Trophoblast cell (in vitro differentiated cells and primary cell): ENCODE results near the gene C20orf204.

Source experiments
- DNase-seq, 2 donors: peaks; one replicate each; pipeline ENCODE4 v3.0.0-alpha.2; 2016
- H2AFZ ChIP-seq: 2 replicates; pipeline ENCODE4 v1.6.1; 2013; ENCODE audit warnings: low read length, moderate library complexity, mild to moderate bottlenecking; ENCODE audit not compliant: insufficient read depth, poor library complexity
- H2AK5ac ChIP-seq: 2 replicates; pipeline ENCODE4 v1.6.1; 2013; ENCODE audit warnings: mild to moderate bottlenecking, low read length
- H2BK120ac ChIP-seq: 2 replicates; pipeline ENCODE4 v1.6.1; 2013; ENCODE audit warnings: low read length, mild to moderate bottlenecking, moderate library complexity; ENCODE audit not compliant: insufficient read depth, poor library complexity
- H2BK12ac ChIP-seq: 2 replicates; pipeline ENCODE4 v1.6.1; 2013; ENCODE audit warnings: mild to moderate bottlenecking, low read length, moderate library complexity
- H2BK5ac ChIP-seq: 2 replicates; pipeline ENCODE4 v1.6.1; 2013; ENCODE audit warnings: low read length, low read depth, moderate library complexity, mild to moderate bottlenecking; ENCODE audit not compliant: poor library complexity
- H3K14ac ChIP-seq: 2 replicates; pipeline ENCODE4 v1.6.1; 2013; ENCODE audit warnings: mild to moderate bottlenecking, low read length
- H3K18ac ChIP-seq: 2 replicates; pipeline ENCODE4 v1.6.1; 2013; ENCODE audit warnings: mild to moderate bottlenecking, low read length
- H3K23ac ChIP-seq: 2 replicates; pipeline ENCODE4 v1.6.1; 2013; ENCODE audit warnings: low read length
- H3K27ac ChIP-seq: 2 replicates; pipeline ENCODE4 v1.5.1; 2013; ENCODE audit warnings: low read depth, mild to moderate bottlenecking, inconsistent platforms, low read length, moderate library complexity
- H3K27me3 ChIP-seq: 2 replicates; pipeline ENCODE4 v1.6.1; 2013; ENCODE audit warnings: inconsistent platforms, mild to moderate bottlenecking, low read length, moderate library complexity; ENCODE audit not compliant: insufficient read depth
- H3K36me3 ChIP-seq, 2 experiments: 1 replicate in 1 of 2; 2 replicates in 1 of 2; pipeline ENCODE4 v1.6.1; 2013; ENCODE audit warnings: low read length in 2 of 2, mild to moderate bottlenecking in 2 of 2, moderate library complexity in 1 of 2; ENCODE audit not compliant: insufficient read depth in 2 of 2, control insufficient read depth in 1 of 2
- H3K4ac ChIP-seq: 2 replicates; pipeline ENCODE4 v1.6.1; 2013; ENCODE audit warnings: low read depth, mild to moderate bottlenecking, low read length, moderate library complexity
- H3K4me1 ChIP-seq, 2 experiments: 1 replicate in 1 of 2; 2 replicates in 1 of 2; pipeline ENCODE4 v1.6.1; 2013; ENCODE audit warnings: low read length in 2 of 2, mild to moderate bottlenecking in 2 of 2, moderate library complexity in 1 of 2; ENCODE audit not compliant: insufficient read depth in 2 of 2, control insufficient read depth in 1 of 2
- H3K4me2 ChIP-seq: 2 replicates; pipeline ENCODE4 v1.6.1; 2013; ENCODE audit warnings: inconsistent platforms, mild to moderate bottlenecking, low read length, moderate library complexity
- H3K4me3 ChIP-seq: 2 replicates; pipeline ENCODE4 v1.5.1; 2013; ENCODE audit warnings: mild to moderate bottlenecking, low read depth, low read length, inconsistent platforms
- H3K79me1 ChIP-seq: one replicate; pipeline ENCODE4 v1.6.1; 2013; ENCODE audit warnings: low read length
- H3K79me2 ChIP-seq: 2 replicates; pipeline ENCODE4 v1.6.1; 2013; ENCODE audit warnings: low read length, mild to moderate bottlenecking; ENCODE audit not compliant: control insufficient read depth, insufficient read depth, poor library complexity
- H3K9ac ChIP-seq: 2 replicates; pipeline ENCODE4 v1.6.1; 2013; ENCODE audit warnings: mild to moderate bottlenecking, low read length
- H3K9me3 ChIP-seq: 2 replicates; pipeline ENCODE4 v1.6.1; 2013; ENCODE audit warnings: low read depth, mild to moderate bottlenecking, control low read depth, inconsistent platforms, low read length; ENCODE audit not compliant: insufficient read depth
- H4K12ac ChIP-seq: 2 replicates; pipeline ENCODE4 v1.6.1; 2013; ENCODE audit warnings: low read depth, mild to moderate bottlenecking, low read length, moderate library complexity
- H4K8ac ChIP-seq: 2 replicates; pipeline ENCODE4 v1.6.1; 2013; ENCODE audit warnings: low read depth, mild to moderate bottlenecking, low read length, moderate library complexity
- H4K91ac ChIP-seq: one replicate; pipeline ENCODE4 v1.6.1; 2013; ENCODE audit warnings: low read depth, mild to moderate bottlenecking, low read length, moderate library complexity
- WGBS: extraction: QIAGEN DNeasy Blood & Tissue Kit; methylation state at CpG from one replicate; pipeline ENCODE4 v1.1.7; 2013; ENCODE audit warnings: missing lambda C conversion rate; ENCODE audit not compliant: insufficient read length, insufficient coverage; ENCODE audit errors: extremely low coverage; 5-methylcytosine and 5-hydroxymethylcytosine counted together

Gene C20orf204

GRCh38 chr20:64052987-64053840, 17.2 kb downstream of the C20orf204 start:
- H3K9me3 ChIP-seq = no peaks in the 10 kb centered on the region

GRCh38 chr20:64053841-64054661, 18.1 kb downstream of the C20orf204 start:
- Histone ChIP-seq H2BK12ac (peak overlapping the region; percentile 73), H3K79me1 (peaks cover 16% of the 10 kb centered on the region), H3K18ac (peak overlapping the region; percentile 21), H4K91ac (peak overlapping the region; percentile 75), H3K4me1 (peaks cover 20 to 33% of the 10 kb centered on the region in 2 experiments), H3K4me3 (no peak overlapping the region), H3K79me2 (no peaks in the 10 kb centered on the region), H3K4me2 (no peak overlapping the region), H3K36me3 (no peaks in the 10 kb centered on the region), H2BK5ac (peak overlapping the region; percentile 3), H3K27me3 (peaks cover 20% of the 10 kb centered on the region), H3K23ac (no peak overlapping the region), H4K8ac (peak overlapping the region; percentile 50), H3K9ac (no peak overlapping the region), H4K12ac (peak overlapping the region; percentile 38), H3K14ac (peak overlapping the region; percentile 33), H2AFZ (peak overlapping the region; percentile 21), H2BK120ac (peak overlapping the region; percentile 57), H3K9me3 (no peaks in the 10 kb centered on the region), H3K4ac (no peak overlapping the region), H3K27ac (no peak overlapping the region), H2AK5ac (peak overlapping the region; percentile 60)
- no CpG with 5 or more reads among the region's 17 CpGs for WGBS
- no peak for DNase-seq

More at GRCh38 chr20:64052987-64053840, 17.2 kb downstream of the C20orf204 start:
- Histone ChIP-seq H2BK120ac (peak overlapping the region; percentile 22), H3K9ac (no peak overlapping the region), H3K27ac (no peak overlapping the region), H3K4me3 (no peak overlapping the region), H2AFZ (no peak overlapping the region), H3K4me2 (no peak overlapping the region), H2AK5ac (peak overlapping the region; percentile 32), H3K27me3 (peaks cover 27% of the 10 kb centered on the region), H3K14ac (peak overlapping the region; percentile 25), H3K4ac (no peak overlapping the region), H4K12ac (no peak overlapping the region), H3K79me1 (peaks cover 16% of the 10 kb centered on the region), H3K4me1 (peaks cover 20 to 39% of the 10 kb centered on the region in 2 experiments), H2BK12ac (peak overlapping the region; percentile 25), H4K8ac (peak overlapping the region; percentile 50), H3K36me3 (no peaks in the 10 kb centered on the region), H3K23ac (no peak overlapping the region), H2BK5ac (peak overlapping the region; percentile 3), H3K18ac (no peak overlapping the region), H4K91ac (peak overlapping the region; percentile 75), H3K79me2 (no peaks in the 10 kb centered on the region)
- no peak for DNase-seq
- WGBS = no CpG with 5 or more reads among the region's 33 CpGs

- Histone ChIP-seq H3K79me2 (no peaks in the 10 kb centered on the region), H3K4me2 (no peak overlapping the region), H2BK5ac (peak overlapping the region; percentile 61), H3K14ac (peak overlapping the region; percentile 66), H3K23ac (no peak overlapping the region), H4K8ac (peak overlapping the region; percentile 51), H3K36me3 (no peaks in the 10 kb centered on the region), H3K18ac (peak overlapping the region; percentile 56), H3K4ac (peak overlapping the region; percentile 29), H3K4me1 (peaks cover 20 to 33% of the 10 kb centered on the region in 2 experiments), H3K79me1 (peaks cover 16% of the 10 kb centered on the region), H2BK120ac (peak overlapping the region; percentile 41), H3K9ac (no peak overlapping the region), H2AFZ (no peak overlapping the region), H3K27ac (peak overlapping the region; percentile 9), H4K12ac (peak overlapping the region; percentile 39), H4K91ac (peak overlapping the region; percentile 87), H3K27me3 (peaks cover 7% of the 10 kb centered on the region), H2BK12ac (peak overlapping the region; percentile 47), H3K4me3 (no peak overlapping the region), H2AK5ac (peak overlapping the region; percentile 53), H3K9me3 (no peaks in the 10 kb centered on the region)
- no peak for DNase-seq
- WGBS = no CpG with 5 or more reads among the region's 9 CpGs
Observed at GRCh38 chr20:64055396-64055892, 19.5 kb downstream of the C20orf204 start.

- Histone ChIP-seq H3K4me2 (no peak overlapping the region), H3K79me1 (peaks cover 16% of the 10 kb centered on the region), H3K14ac (peak overlapping the region; percentile 81), H4K91ac (peak overlapping the region; percentile 87), H3K9me3 (no peaks in the 10 kb centered on the region), H3K18ac (peak overlapping the region; percentile 71), H4K12ac (peak overlapping the region; percentile 49), H3K23ac (no peak overlapping the region), H4K8ac (peak overlapping the region; percentile 61), H3K27ac (peak overlapping the region; percentile 20), H3K9ac (no peak overlapping the region), H2BK12ac (peak overlapping the region; percentile 77), H3K4me3 (no peak overlapping the region), H2BK120ac (peak overlapping the region; percentile 20), H2AK5ac (peak overlapping the region; percentile 65), H3K36me3 (no peaks in the 10 kb centered on the region), H3K79me2 (no peaks in the 10 kb centered on the region), H2AFZ (no peak overlapping the region), H2BK5ac (peak overlapping the region; percentile 61), H3K4me1 (peaks cover 20 to 33% of the 10 kb centered on the region in 2 experiments), H3K27me3 (peaks cover 1% of the 10 kb centered on the region), H3K4ac (no peak overlapping the region)
- no peak for DNase-seq
- no CpG with 5 or more reads among the region's 22 CpGs for WGBS
Observed at GRCh38 chr20:64055893-64056638, 20.1 kb downstream of the C20orf204 start.
